ENCODE data around the gene THRB. TPM values are rescaled to one million over a fixed set of nuclear protein-coding genes. Genes with fewer than 3 reads are reported as not detected.

THRB gene
- total and polyA plus RNA-seq, 8 donors = 2.1 to 12.4 (median 7.8) TPM

GRCh38 chr3:24305795-24306467, 188.7 kb downstream of the THRB start:
- H3K9me3 ChIP-seq = no peaks in the 10 kb centered on the region
- intact Hi-C loops (cut with DNase I) = no loop called here
- ATAC-seq = peak in 3 of 4 donors; percentile 34 to 71 (median 69)
- H3K27ac ChIP-seq = no peak overlapping the region
- FAIRE-seq = no peak
- no peak overlapping the region for H3K4me3 ChIP-seq
- DNase-seq = no peak
- TF ChIP-seq, protein P1, sequence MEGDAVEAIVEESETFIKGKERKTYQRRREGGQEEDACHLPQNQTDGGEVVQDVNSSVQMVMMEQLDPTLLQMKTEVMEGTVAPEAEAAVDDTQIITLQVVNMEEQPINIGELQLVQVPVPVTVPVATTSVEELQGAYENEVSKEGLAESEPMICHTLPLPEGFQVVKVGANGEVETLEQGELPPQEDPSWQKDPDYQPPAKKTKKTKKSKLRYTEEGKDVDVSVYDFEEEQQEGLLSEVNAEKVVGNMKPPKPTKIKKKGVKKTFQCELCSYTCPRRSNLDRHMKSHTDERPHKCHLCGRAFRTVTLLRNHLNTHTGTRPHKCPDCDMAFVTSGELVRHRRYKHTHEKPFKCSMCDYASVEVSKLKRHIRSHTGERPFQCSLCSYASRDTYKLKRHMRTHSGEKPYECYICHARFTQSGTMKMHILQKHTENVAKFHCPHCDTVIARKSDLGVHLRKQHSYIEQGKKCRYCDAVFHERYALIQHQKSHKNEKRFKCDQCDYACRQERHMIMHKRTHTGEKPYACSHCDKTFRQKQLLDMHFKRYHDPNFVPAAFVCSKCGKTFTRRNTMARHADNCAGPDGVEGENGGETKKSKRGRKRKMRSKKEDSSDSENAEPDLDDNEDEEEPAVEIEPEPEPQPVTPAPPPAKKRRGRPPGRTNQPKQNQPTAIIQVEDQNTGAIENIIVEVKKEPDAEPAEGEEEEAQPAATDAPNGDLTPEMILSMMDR (IDR thresholded peaks at IDR 0.05) = no peak
- 12 to 18% methylated on average over 4 of the region's 4 CpGs for whole genome bisulfite sequencing, 2 donors
- peaks cover 0 to 10% (median 7%) of the 10 kb centered on the region in 3 donors for H3K4me1 ChIP-seq
- H3K27me3 ChIP-seq = no peaks in the 10 kb centered on the region
- no peaks in the 10 kb centered on the region for H3K36me3 ChIP-seq

- DNase-seq (no peak), ATAC-seq (no peak), FAIRE-seq (no peak)
- Histone ChIP-seq H3K4me3 (no peak overlapping the region), H3K27ac (no peak overlapping the region), H3K9me3 (no peaks in the 10 kb centered on the region), H3K27me3 (no peaks in the 10 kb centered on the region), H3K36me3 (no peaks in the 10 kb centered on the region), H3K4me1 (peaks cover 5 to 16% (median 7%) of the 10 kb centered on the region in 3 donors)
- TF ChIP-seq, protein P1 (IDR thresholded peaks at IDR 0.05) = no peak
- WGBS, 2 donors = 92 to 94% methylated on average over 7 of the region's 7 CpGs
- intact Hi-C loops (cut with DNase I) = no loop called here
Observed at GRCh38 chr3:24303057-24303754, 191.4 kb downstream of the THRB start.

- intact Hi-C loops (cut with DNase I) = no loop called here
- Histone ChIP-seq H3K9me3 (no peaks in the 10 kb centered on the region), H3K27me3 (no peaks in the 10 kb centered on the region), H3K36me3 (no peaks in the 10 kb centered on the region), H3K27ac (no peak overlapping the region), H3K4me1 (peaks cover 5 to 16% (median 7%) of the 10 kb centered on the region in 3 donors), H3K4me3 (no peak overlapping the region)
- WGBS, 2 donors = 67 to 74% methylated on average over 2 of the region's 2 CpGs
- TF ChIP-seq, protein P1 (IDR thresholded peaks at IDR 0.05) = no peak
- ATAC-seq (no peak), FAIRE-seq (no peak), DNase-seq (no peak)
Observed at GRCh38 chr3:24302396-24302795, 192.3 kb downstream of the THRB start.

DNA sequence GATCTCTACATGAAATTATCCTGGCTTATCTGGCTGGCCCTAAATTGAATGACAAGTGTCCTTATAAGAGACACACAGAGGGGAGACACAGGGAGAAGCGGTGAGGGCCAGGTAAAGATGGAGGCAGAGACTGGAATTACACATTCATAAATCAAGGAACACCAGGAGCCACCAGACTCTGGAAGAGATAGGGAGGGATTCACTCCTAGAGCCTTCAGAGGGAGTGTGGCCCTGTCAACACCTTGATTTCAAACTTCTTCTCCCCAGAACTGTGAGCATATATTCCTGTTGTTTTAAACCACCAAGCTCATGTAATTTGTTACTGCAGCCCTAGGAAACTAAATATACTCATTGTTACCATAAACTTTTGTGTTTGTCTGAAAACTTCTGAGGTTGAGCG, 193.7 kb downstream of the THRB start:
- Histone ChIP-seq H3K36me3 (no peaks in the 10 kb centered on the region), H3K4me1 (peaks cover 5 to 12% (median 7%) of the 10 kb centered on the region in 3 donors), H3K4me3 (no peak overlapping the region), H3K27ac (no peak overlapping the region), H3K27me3 (no peaks in the 10 kb centered on the region), H3K9me3 (no peaks in the 10 kb centered on the region)
- DNase-seq (no peak), FAIRE-seq (no peak), ATAC-seq (no peak)
- TF ChIP-seq, protein P1 (IDR thresholded peaks at IDR 0.05) = no peak
- WGBS, 2 donors = 93 to 100% methylated on average over 2 of the region's 2 CpGs
- intact Hi-C loops (cut with DNase I) = no loop called here
